Measurements from ENCODE around the gene GPX4. TPM values are rescaled to one million over a fixed set of nuclear protein-coding genes. Genes with fewer than 3 reads are reported as not detected.

GPX4 gene
- total and polyA plus RNA-seq, 2 donors (not counting 1 experiment from before 2014, with no cell fraction given) = 213 to 317 TPM

- ATAC-seq (ENCODE audit: low read depth) (no peak), DNase-seq (no peak)
- H3K9me3 Mint-ChIP-seq (ENCODE audit: insufficient read depth) = no peaks in the 10 kb centered on the region
- ChIA-PET CTCF (no interaction called here), POLR2A (no interaction called here)
- Histone ChIP-seq H3K4me2 (replicated peaks; ENCODE audit: low read depth, low read length, poor library complexity, severe bottlenecking) (no peak overlapping the region), H3K36me3 (replicated peaks in 1 of 2; ENCODE audit: control extremely low read depth in 1 of 2, control insufficient read depth in 1 of 2, extremely low read depth in 1 of 2, insufficient read depth in 2 of 2, low read length in 1 of 2) (peaks cover 0 to 24% of the 10 kb centered on the region in 2 experiments), H3K79me2 (ENCODE audit: control insufficient read depth, insufficient read depth, low read length) (peaks cover 59% of the 10 kb centered on the region), H3K27ac (ENCODE audit: low read length in 2 of 2) (no peak overlapping the region), H3K9me3 (ENCODE audit: control extremely low read depth in 1 of 3, control insufficient read depth in 2 of 3, insufficient read depth in 1 of 3, low read length in 2 of 3) (no peaks in the 10 kb centered on the region), H4K20me1 (ENCODE audit: control insufficient read depth, insufficient read depth, low read length, poor library complexity, severe bottlenecking) (peaks cover 77% of the 10 kb centered on the region), H3K4me1 (ENCODE audit: control insufficient read depth in 2 of 2, insufficient read depth in 2 of 2, low read length in 2 of 2) (no peaks in the 10 kb centered on the region), H3K9ac (ENCODE audit: low read length) (no peak overlapping the region), H3K27me3 (replicated peaks in 1 of 4; ENCODE audit: control extremely low read depth in 1 of 4, control insufficient read depth in 3 of 4, insufficient read depth in 4 of 4, low read length in 3 of 4) (no peaks in the 10 kb centered on the region), H2AFZ (ENCODE audit: insufficient read depth, low read depth, low read length, poor library complexity, severe bottlenecking) (no peak overlapping the region), H3K4me3 (ENCODE audit: control extremely low read depth in 1 of 5, extremely low read depth in 1 of 5, insufficient read depth in 1 of 5, low read depth in 2 of 5, low read length in 4 of 5) (no peak overlapping the region)
- H3K4me1 Mint-ChIP-seq = no peaks in the 10 kb centered on the region
- no peak overlapping the region for H3K4me3 Mint-ChIP-seq
- WGBS (ENCODE audit: insufficient coverage) = 98% methylated on average over 58 of the region's 58 CpGs
- TF ChIP-seq EZH2 (IDR thresholded peaks at IDR 0.05; ENCODE audit: borderline replicate concordance, insufficient read depth, low read depth, low read length, poor library complexity, severe bottlenecking) = no peak
- TF ChIP-seq, protein P1, sequence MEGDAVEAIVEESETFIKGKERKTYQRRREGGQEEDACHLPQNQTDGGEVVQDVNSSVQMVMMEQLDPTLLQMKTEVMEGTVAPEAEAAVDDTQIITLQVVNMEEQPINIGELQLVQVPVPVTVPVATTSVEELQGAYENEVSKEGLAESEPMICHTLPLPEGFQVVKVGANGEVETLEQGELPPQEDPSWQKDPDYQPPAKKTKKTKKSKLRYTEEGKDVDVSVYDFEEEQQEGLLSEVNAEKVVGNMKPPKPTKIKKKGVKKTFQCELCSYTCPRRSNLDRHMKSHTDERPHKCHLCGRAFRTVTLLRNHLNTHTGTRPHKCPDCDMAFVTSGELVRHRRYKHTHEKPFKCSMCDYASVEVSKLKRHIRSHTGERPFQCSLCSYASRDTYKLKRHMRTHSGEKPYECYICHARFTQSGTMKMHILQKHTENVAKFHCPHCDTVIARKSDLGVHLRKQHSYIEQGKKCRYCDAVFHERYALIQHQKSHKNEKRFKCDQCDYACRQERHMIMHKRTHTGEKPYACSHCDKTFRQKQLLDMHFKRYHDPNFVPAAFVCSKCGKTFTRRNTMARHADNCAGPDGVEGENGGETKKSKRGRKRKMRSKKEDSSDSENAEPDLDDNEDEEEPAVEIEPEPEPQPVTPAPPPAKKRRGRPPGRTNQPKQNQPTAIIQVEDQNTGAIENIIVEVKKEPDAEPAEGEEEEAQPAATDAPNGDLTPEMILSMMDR (IDR thresholded peaks at IDR 0.05) = no peak
- no peaks in the 10 kb centered on the region for H3K27me3 Mint-ChIP-seq
- H3K27ac Mint-ChIP-seq = no peak overlapping the region
- intact Hi-C loops (cut with micrococcal nuclease) = no loop called here
Observed at GRCh38 chr19:1153891-1154730, 50.3 kb downstream of the GPX4 start.

- H3K4me3 Mint-ChIP-seq = no peak overlapping the region
- WGBS (ENCODE audit: insufficient coverage) = 95% methylated on average over 31 of the region's 32 CpGs
- Histone ChIP-seq H4K20me1 (ENCODE audit: control insufficient read depth, insufficient read depth, low read length, poor library complexity, severe bottlenecking) (peaks cover 75% of the 10 kb centered on the region), H3K4me3 (ENCODE audit: control extremely low read depth in 1 of 5, extremely low read depth in 1 of 5, insufficient read depth in 1 of 5, low read depth in 2 of 5, low read length in 4 of 5) (no peak overlapping the region), H3K79me2 (ENCODE audit: control insufficient read depth, insufficient read depth, low read length) (peaks cover 64% of the 10 kb centered on the region), H3K27me3 (replicated peaks in 1 of 4; ENCODE audit: control extremely low read depth in 1 of 4, control insufficient read depth in 3 of 4, insufficient read depth in 4 of 4, low read length in 3 of 4) (no peaks in the 10 kb centered on the region), H3K4me2 (replicated peaks; ENCODE audit: low read depth, low read length, poor library complexity, severe bottlenecking) (no peak overlapping the region), H3K9ac (ENCODE audit: low read length) (no peak overlapping the region), H3K4me1 (ENCODE audit: control insufficient read depth in 2 of 2, insufficient read depth in 2 of 2, low read length in 2 of 2) (no peaks in the 10 kb centered on the region), H3K36me3 (replicated peaks in 1 of 2; ENCODE audit: control extremely low read depth in 1 of 2, control insufficient read depth in 1 of 2, extremely low read depth in 1 of 2, insufficient read depth in 2 of 2, low read length in 1 of 2) (peaks cover 0 to 19% of the 10 kb centered on the region in 2 experiments), H3K27ac (ENCODE audit: low read length in 2 of 2) (no peak overlapping the region), H2AFZ (ENCODE audit: insufficient read depth, low read depth, low read length, poor library complexity, severe bottlenecking) (no peak overlapping the region), H3K9me3 (ENCODE audit: control extremely low read depth in 1 of 3, control insufficient read depth in 2 of 3, insufficient read depth in 1 of 3, low read length in 2 of 3) (no peaks in the 10 kb centered on the region)
- H3K9me3 Mint-ChIP-seq (ENCODE audit: insufficient read depth) = no peaks in the 10 kb centered on the region
- no peak for TF ChIP-seq EZH2 (IDR thresholded peaks at IDR 0.05; ENCODE audit: borderline replicate concordance, insufficient read depth, low read depth, low read length, poor library complexity, severe bottlenecking)
- TF ChIP-seq, protein P1 (IDR thresholded peaks at IDR 0.05) = no peak
- no peaks in the 10 kb centered on the region for H3K4me1 Mint-ChIP-seq
- no peaks in the 10 kb centered on the region for H3K27me3 Mint-ChIP-seq
- POLR2A ChIA-PET = no interaction called here
- ATAC-seq (ENCODE audit: low read depth) (no peak), DNase-seq (no peak)
- intact Hi-C loops (cut with micrococcal nuclease) = no loop called here
- H3K27ac Mint-ChIP-seq = no peak overlapping the region
- CTCF ChIA-PET = no interaction called here
Observed at GRCh38 chr19:1154731-1155351, 51.0 kb downstream of the GPX4 start.
